ENCODE measurements around the gene KCNK5. TPM values are rescaled to one million over a fixed set of nuclear protein-coding genes. Genes with fewer than 3 reads are reported as not detected.
A peak's percentile ranks its signal among the peaks of the same experiment; 100 is the strongest.

KCNK5 gene
- total RNA-seq, 2 donors from 2014 or later: 44.8 to 52.9 TPM

DNA sequence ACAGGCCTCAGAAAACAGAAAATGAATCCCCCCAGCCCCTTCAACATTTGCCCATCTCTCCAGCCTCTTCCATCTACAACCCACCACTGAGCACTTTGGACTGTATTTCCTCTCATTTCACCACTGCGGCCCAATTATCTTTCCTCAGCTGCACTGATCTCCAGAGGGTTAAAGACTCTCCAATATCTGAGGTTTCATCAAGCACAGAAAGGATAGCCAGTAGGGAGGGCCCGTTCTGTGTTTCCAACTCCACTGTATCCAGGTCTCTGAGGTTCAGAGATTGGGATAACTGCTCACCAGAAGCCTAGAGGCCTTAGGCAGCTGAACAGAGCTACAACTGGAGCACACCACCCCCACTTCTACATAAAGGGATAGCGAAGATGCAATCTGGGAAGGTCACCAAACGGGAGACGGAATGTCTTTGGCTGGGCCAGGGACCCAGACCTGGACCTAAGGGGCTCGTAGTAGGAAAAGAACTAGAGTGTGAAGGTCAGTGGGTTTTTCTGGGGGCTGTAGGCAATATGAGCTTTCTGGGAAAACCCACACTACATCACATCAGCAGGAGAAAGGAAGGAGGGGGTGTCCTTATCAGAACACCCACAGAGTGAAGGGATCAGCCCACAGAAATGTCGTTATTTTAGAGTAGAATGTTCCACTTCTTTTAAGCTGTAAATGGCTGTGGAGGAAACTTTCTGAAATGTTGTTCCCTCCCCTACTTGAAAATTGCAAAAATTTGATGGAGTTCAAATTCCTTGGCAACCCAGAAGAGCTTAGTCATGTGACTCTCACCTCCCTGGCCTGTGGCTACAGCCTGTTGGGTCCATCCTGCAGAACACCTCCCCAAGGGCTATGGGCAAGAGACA is 7.3 kb downstream of the KCNK5 start:
- DNase-seq (no peak), ATAC-seq (no peak)
- intact Hi-C loops (cut with DNase I, micrococcal nuclease): no loop called here

DNA sequence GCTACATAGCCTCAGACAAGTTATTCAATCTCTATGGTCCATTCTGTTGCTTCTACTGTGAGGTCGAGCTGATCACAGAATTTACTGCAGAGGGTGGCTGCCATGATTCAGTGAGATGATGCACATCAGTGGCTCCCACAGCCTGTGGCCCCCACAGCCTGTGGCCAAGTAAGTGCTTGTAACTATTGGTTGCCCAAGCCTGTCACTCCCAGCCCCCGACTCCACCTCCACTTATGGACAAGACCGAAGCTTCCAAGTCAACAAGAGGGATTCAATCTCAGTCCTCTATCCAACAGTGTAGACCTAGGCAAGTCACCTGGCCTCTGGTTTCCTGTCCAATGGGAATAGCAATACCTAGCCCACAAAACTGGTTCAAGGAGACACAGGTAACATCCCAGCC is 8.2 kb downstream of the KCNK5 start:
- DNase-seq: no peak
- ATAC-seq: no peak

DNA sequence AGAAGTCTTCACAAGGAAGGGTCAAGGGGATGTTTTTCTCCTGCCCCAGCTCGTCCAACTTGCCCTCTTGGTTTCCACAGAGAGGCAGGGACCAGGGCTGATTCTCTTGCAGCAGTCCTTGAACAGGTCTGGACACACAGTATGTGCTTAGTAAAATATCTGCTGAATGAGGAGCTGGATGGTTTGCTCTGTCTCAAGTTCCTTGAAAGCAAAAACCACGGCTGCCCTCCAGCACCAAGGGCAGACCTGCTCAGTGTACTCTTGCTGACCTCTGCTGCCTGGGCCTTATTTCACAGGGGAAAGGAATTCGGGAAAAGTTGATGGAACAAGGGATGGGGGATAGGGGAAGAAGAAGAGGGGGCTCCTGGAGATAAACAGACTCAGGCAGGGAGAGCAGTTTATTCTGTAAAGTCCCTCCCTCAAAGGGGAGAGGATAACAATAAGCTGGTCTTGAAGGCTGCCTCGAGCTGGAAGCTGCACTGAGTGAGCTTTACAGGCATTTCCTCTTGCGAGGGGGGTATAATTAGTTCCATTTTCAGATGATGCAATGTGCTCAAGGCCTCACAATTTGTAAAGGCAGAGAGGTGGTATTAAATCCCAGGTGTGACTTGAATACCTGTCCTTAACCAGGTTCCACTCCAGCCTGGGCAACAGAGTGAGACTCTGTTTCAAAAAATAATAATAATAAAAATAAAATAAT is 10.3 kb downstream of the KCNK5 start:
- no peak for ATAC-seq
- intact Hi-C loops (cut with DNase I, micrococcal nuclease): no loop called here
- DNase-seq: no peak

More for the DNA sequence above, 8.2 kb downstream of the KCNK5 start:
- intact Hi-C loops (cut with DNase I, micrococcal nuclease): no loop called here

DNA sequence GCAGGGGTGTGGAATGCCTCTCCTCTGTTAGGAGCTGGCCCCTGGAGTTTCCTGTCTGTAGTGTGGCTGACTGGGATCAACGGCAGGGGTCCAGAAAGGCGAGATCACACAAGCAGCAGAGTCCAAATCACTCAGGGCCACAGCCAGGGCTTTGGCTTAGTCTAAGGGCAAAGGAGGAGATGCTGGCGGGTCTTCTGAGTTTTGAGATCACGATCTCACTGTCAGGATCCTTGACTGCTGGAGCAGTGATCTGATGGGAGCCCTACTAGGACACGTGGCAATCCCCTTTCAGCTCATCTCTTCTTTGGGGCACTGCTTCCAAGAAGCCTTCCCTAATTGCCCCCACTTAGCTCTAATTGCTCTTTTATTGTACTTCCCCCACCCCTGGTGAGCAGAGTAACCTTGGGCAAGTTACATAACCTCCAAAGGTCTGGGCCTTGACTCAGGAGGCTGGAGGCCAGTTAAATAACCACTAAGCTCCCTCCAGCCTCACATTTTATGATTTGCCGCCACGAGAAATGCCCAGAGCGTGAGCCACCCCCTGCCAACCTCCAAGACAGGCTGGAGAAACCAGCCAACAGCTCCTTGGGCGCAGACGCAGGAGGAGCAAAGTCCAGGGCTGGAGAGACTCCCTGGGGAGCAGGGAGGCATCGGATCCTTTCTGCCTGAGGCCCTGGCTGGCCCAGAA is 12.0 kb downstream of the KCNK5 start:
- ATAC-seq (peak; percentile 76), DNase-seq (peak; percentile 60 to 82)
- intact Hi-C loops (cut with DNase I, micrococcal nuclease): no loop called here

DNA sequence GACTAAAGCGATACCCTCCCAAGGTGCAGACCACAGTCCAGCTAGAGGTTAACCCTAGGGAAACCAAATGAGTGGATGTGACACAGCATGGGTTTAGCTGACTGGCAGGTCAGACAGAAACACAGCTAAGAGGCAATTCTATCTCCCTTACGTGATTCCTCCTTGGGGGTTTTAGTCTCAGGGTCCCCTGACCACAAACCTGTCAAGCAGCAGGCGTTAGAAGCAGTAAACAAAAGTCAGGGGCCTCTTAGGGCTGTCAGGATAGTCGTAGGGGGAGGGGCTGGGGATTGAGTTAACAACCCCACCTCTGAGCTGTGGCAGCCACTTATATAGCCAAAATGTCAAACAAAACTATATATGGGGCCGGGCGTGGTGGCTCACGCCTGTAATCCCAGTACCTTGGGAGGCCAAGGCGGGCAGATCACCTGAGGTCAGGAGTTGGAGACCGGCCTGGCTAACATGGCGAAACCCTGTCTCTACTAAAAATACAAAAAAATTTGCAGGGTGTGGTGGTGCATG is 13.6 kb downstream of the KCNK5 start:
- peak; percentile 39 for ATAC-seq

DNA sequence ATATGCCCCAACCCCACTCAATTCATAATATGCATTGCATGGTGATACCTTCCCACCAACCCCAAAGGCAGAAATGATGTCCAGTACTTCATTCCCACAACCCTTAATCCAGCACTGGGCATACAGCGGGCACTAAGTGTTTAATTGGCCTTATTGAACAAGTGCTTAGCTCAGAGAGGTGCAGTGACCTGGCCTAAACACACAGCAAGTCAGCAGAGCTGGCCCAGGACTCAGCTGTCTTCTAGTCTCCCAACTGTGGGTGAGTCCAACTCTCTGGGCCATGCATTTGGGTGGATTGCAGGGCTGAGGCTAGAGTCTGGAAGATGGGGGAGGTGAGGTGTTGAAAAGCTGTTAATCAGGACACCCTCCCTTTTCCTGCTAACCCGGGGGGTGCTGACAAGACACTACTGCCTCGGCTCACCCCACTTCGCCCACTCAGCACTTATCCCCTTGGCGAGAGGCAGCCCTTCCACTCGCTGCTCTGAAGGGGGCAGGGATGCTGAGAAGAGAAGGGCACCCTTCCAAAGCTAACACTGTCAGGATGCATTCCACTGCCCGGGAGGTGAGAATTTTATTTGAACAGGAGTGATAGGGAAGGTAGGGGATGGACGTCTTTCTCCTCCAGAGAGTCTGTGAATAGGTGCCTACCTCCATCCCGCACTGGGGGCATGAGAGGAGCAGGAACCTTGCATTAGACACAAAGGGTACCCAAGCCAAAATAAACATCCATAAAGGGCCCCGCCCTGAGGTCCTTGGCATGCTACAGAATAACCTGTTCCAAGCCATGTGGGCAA is 14.2 kb downstream of the KCNK5 start:
- peak; percentile 66 for ATAC-seq
- DNase-seq: peak; percentile 73 to 80
- intact Hi-C loops (cut with DNase I, micrococcal nuclease): no loop called here

More for the DNA sequence above, 13.6 kb downstream of the KCNK5 start:
- intact Hi-C loops (cut with DNase I, micrococcal nuclease): no loop called here
- DNase-seq: peak in 1 of 2 donors; percentile 46

DNA sequence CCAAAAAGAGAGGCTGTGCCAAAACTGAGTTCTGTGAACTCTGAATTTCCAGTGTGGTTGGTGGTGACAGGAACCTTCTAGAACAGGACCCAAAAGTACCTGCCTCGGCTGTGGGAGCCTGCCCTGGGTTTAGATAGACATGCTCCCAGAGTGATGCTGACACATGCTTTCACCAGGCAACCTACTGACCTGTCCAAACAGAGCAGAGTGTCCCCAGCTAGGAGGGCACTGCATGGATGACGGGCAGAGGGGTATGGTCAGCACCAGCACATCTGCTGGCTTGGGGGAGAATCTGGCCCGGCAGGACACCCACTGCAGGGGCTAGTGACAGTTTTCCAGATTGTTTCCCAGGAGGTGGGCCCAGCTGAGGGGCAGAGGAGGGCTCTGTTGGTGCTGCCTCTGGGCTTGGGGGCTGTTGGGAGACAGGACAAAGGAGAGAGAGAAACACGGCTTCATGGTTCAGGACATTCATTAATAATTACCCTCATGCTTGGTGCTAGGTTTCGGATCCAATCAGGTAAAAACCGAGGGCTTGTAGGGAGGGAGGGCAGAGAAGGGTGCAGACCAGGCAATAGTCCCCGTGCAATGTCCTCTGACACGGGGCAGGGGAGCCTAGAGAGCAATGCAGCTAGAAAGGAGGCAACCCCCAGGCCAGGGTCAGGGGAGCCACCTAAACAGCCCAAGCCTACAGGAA is 15.0 kb downstream of the KCNK5 start:
- intact Hi-C loops (cut with DNase I, micrococcal nuclease): no loop called here
- ATAC-seq (no peak), DNase-seq (no peak)

DNA sequence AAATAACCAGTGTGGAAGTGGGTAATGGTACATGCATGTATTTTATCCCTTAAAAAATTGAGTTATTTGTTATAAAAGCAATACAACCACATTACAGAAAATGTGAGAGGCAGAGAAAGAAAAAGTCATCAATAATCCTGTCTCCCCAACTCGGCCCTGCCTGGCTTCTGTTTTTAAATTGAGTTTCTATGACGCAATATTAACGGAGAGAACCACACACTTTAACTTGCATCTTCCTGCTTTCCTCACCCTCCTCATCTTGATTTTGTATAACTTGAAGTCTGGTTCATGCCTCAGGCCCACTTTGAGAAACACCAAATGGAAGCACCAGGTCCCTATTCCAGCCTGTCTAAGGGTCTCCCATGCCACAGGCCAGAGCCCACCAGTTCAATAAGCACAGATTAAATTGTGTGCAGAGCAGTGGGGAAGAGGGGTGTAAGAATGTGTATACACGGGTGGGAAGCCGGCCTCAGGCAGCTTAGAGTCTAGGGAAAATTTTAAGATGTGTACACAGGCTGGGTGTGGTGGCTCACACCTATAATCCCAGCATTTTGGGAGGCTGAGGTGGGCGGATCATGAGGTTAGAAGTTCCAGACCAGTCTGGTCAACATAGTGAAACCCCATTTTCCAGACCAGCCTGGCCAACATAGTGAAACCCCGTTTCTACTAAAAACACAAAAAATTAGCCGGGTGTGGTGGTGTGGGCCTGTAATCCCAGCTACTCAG is 15.9 kb downstream of the KCNK5 start:
- DNase-seq: no peak
- no peak for ATAC-seq
- intact Hi-C loops (cut with DNase I, micrococcal nuclease): no loop called here

DNA sequence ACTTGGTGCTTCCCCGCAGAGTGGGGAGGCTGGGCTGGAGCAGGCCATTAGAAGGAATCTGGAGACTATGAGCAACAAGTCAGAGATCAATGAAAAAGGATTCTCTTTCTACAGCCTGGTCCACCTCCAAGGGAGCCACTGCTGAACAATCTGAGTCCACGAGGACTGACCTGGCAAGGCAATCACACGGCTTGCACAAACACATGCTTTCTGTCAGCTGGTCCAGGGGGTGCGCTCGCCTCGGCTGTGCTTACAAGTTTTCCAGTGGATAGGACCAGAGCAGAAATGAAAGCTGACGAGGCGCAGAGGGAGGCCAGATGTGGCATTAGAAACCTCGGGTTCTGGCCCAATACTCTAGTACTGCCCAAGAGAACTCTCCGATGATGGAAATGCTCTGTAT is 18.1 kb downstream of the KCNK5 start:
- ATAC-seq: no peak
- intact Hi-C loops (cut with DNase I, micrococcal nuclease): no loop called here
- DNase-seq: no peak

DNA sequence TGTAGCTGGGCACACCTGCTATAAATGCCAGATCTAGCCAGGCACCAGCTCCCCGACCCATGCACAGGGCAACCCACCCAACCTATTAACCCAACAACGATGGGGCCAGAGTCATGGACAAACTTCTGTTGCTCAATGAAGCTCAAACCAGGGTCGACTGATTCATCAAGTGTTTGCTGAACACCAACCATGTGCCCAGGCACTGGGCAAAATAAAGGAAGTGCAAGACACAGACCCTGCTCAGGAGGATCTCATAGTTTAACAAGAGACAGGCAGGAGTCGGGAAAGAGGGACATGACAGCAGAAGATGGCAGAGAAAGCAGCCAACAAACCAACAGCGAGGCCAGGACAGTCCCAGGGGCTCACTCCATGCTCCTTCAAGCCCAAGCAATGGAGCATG is 18.8 kb downstream of the KCNK5 start:
- ATAC-seq (no peak), DNase-seq (no peak)
- intact Hi-C loops (cut with DNase I, micrococcal nuclease): no loop called here

DNA sequence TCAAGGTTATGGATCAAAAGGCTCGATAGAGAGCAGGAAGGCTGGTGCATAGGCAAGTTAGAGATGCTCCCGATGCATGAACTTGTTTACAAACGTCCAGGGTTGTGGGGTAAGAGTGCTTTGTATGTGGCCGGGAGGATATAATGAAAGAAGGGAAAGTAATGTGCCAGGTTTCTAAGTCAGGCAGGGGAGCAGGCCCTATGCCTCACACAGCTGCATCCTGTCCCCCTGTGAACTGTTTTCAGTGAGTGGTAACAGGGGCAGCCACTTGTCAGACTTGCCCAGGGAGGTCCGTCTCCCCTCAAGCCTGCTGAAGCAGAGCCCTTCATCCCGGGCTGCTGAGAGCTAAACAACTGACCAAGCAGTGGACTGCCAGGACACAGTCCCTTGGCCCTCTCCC is 19.4 kb downstream of the KCNK5 start:
- intact Hi-C loops (cut with DNase I, micrococcal nuclease): no loop called here
- ATAC-seq (no peak), DNase-seq (no peak)

DNA sequence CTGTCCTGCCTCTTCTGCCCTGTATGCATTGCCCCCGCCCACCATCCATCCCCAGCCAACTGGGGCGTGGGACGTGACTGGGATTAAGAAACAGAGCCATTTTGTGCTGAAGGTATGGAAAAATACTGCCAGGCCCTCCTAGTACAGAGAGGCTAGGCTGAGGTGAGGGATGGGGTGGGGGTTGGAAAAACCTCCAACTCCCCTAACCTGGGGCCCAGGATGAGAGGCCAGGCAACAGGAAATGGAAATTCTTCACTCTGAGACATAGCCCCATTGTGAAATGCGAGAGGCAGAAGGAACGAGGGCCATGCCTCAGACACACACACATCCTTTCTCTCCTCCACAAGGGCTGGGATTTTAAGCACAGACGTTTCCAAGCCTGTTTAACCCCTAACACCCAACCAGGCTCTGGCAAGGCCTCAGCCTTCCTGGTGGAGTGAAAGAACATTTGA is 19.9 kb downstream of the KCNK5 start:
- intact Hi-C loops (cut with DNase I, micrococcal nuclease): no loop called here
- no peak for DNase-seq
- ATAC-seq: peak; percentile 23

DNA sequence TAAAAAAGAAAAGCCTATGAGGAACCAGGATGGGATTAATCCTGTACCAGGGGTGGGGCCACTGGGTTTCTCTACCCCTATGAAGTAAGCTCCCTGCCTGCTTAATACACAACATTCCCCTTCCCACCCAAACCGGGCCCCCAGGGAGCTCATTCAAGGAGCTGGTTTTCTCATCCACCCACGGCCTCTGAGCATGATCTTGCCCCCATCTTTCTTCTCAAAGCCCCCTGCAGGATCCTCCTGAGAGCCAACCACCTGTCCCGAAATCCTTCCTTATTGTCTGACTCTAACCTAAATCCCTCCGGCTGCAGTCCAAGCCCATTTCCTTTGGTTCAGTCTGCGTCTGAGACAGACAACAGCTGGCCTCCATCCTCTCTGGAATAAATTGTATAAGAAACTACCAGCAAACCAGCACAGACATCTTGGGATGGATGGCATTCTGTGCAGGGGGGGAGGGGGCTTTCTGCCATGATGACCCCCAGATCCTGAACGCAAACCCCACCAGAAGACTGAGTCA is 21.0 kb downstream of the KCNK5 start:
- intact Hi-C loops (cut with DNase I, micrococcal nuclease): no loop called here
- ATAC-seq (no peak), DNase-seq (no peak)

DNA sequence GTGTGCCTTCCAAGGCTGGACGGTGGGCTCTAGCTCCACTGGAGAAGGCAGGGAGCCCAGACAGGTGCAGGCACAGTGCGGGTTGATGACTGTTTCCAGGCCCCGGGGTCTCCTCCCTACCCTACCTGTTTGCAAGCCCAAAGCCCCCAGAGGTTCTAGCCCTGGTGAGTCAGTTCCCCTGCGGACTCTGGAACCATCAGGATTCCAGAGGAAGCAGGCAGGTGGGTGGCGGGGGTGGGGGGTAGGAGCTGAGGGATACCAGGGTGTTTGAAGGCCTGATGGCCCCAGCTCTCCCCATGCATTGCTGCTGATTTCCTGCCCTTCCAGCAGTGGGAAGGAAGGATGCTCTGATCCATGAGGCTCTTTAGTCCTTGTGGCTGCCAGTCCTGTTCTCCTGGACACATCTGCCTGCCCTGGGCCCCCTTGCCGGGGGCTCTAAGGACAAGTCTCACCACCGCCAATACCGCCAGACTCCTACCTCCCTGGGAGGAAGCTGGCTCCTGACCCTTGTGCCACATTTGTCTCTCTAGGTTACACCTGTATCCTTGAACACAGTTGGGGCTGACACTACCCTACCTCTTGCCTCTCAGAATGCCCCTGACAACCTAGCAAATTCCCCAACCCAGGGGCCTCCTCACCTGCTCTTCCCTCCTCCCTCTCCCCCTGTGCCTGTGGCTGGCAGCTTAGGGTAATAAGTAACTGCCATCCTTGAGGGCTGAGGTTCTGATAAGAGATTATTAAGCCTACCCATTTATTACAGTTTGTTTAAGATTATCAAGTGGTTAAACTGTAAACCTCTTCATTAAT is 21.7 kb downstream of the KCNK5 start:
- ATAC-seq (peak; percentile 6), DNase-seq (no peak)
- intact Hi-C loops (cut with DNase I, micrococcal nuclease): no loop called here

DNA sequence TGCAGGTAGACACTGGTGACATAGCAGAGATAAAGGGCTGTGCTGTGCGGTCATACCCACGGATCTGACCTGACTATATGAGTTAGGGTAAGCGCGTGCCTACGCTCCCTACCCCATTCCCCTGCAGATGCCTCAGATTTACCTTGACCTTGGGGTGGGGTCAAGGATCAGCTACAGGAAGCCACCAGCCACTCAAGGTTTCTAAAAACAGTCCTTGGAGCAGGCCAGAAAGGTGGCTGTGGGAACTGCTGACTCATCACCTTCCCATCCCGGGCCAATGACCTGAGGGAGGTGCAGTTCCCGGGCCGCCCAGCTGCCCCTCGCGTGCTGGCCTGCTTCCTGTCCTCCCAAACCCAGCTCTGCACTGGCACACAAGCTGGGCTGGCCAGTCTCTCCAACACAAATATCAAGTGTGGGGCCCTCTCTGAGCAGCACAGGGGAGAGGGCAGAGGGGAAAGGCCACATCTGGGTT is 23.0 kb downstream of the KCNK5 start:
- ATAC-seq (no peak), DNase-seq (no peak)
- intact Hi-C loops (cut with DNase I, micrococcal nuclease): no loop called here

DNA sequence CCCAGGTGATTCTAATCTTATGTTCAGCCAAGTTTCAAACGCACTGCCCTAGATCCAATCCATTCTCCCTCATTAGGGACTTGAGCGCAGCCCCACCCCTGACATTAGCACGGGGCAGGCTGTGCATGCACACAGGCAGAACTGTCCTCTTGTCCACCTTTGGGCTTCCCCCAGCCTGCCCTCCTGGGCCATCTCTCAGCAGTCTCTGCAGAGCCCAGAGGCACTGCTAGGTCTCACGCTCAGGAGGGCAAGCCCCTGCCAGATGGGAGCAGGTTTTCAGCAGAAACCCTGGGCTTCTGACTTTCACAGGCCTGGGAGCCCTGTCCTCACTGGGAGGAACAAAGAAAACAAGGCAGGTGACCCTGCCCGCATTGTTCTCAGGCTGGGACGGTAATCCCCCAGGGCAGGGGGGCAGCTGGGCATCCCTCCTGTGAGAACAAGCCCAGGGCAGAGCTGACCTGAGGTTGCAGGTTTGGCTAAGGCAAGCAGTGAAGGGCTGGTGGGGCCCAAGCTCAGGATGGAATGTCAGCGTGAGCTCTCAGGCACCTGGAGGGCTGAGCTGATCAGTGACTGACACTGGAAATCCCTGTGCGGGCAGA is 24.5 kb downstream of the KCNK5 start:
- intact Hi-C loops (cut with DNase I, micrococcal nuclease): no loop called here
- DNase-seq (no peak), ATAC-seq (peak; percentile 8)

Data from left colon (tissue), 2 donors.